Measurements from ENCODE around the gene DISP3.

DISP3 gene

DNA sequence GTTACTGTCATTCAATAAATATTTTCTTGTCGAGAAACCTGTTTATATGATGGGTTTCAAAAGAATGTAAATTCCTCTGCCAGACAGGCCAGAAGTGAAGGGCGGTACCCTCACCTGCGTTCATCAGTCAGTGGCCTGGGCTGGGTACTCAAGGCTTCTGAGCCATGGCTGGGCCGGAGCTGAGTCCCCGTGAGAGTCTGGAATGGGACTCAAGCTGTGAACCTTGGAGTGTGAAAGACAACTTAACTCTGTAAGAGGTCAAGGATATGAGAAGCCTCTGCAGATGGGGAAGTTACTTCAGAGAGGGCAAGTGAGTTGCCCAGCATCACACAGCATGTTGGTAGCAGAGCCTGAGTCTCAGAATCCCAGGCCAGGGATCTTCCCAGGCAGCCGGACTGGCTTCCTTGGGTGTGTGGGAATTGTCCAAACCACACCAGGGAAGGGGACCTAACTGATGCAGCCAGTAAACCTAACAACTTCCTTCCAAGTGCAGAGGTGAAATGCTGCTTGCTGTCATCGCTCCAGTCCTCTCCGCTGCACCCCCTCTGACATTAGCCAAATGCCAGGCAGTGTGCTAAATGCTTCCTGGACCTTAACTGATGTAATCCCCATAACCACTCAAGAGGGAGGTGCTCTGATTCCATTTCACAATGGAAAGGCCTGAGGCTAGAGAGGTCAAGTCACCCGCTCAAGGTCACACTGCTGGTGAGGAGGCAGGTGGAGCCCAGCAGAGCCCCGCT, 4.8 kb downstream of the DISP3 start:
- TF ChIP-seq, protein P1, sequence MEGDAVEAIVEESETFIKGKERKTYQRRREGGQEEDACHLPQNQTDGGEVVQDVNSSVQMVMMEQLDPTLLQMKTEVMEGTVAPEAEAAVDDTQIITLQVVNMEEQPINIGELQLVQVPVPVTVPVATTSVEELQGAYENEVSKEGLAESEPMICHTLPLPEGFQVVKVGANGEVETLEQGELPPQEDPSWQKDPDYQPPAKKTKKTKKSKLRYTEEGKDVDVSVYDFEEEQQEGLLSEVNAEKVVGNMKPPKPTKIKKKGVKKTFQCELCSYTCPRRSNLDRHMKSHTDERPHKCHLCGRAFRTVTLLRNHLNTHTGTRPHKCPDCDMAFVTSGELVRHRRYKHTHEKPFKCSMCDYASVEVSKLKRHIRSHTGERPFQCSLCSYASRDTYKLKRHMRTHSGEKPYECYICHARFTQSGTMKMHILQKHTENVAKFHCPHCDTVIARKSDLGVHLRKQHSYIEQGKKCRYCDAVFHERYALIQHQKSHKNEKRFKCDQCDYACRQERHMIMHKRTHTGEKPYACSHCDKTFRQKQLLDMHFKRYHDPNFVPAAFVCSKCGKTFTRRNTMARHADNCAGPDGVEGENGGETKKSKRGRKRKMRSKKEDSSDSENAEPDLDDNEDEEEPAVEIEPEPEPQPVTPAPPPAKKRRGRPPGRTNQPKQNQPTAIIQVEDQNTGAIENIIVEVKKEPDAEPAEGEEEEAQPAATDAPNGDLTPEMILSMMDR (conservative IDR thresholded peaks at IDR 0.05; ENCODE audit: low read depth) = no peak
- POLR2A ChIA-PET (ENCODE audit: low non-redundant PET) = no interaction called here
- DNase-seq (ENCODE audit: low spot score) = no peak
- no peak overlapping the region for H3K27ac ChIP-seq
- CTCF ChIA-PET = no interaction called here

GRCh38 chr1:11484321-11484655, 5.3 kb downstream of the DISP3 start:
- CTCF ChIA-PET = no interaction called here
- POLR2A ChIA-PET (ENCODE audit: low non-redundant PET) = no interaction called here
- TF ChIP-seq, protein P1 (conservative IDR thresholded peaks at IDR 0.05; ENCODE audit: low read depth) = no peak

DNA sequence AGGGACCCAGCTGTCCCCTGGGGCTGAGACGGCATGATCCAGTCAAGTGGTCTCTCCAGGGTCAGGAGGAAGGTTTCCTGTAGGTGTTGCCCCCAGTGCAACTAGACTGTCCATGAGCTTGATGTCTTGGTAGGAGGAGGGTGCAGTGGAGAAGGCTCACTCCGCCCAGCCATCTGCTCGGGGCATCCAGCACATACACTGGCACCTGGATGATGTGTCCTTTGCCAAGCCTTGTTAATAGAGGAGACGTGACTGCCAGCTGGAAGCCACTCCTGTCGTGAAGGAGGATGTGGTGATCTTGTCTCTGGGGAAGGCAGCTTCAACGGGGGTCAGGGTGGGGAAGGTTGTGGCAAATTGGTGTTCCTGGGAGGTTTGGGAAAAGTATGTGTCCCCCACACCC, 6.2 kb downstream of the DISP3 start:
- H3K27ac ChIP-seq = no peak overlapping the region
- ChIA-PET CTCF (interaction anchor here (0.5 kb wide), 1 partner anchor 96 kb away, joined by 3 read pairs; no protein-coding TSS in a partner anchor), POLR2A (ENCODE audit: low non-redundant PET) (no interaction called here)
- TF ChIP-seq, protein P1 (conservative IDR thresholded peaks at IDR 0.05; ENCODE audit: low read depth) = no peak
- DNase-seq (ENCODE audit: low spot score) = no peak

More at GRCh38 chr1:11484321-11484655, 5.3 kb downstream of the DISP3 start:
- no peak overlapping the region for H3K27ac ChIP-seq
- DNase-seq (ENCODE audit: low spot score) = no peak

GRCh38 chr1:11486231-11487009, 7.5 kb downstream of the DISP3 start:
- TF ChIP-seq, protein P1 (conservative IDR thresholded peaks at IDR 0.05; ENCODE audit: low read depth) = no peak
- DNase-seq (ENCODE audit: low spot score) = no peak
- no peak overlapping the region for H3K27ac ChIP-seq
- CTCF ChIA-PET = interaction anchor here (1.2 kb wide), 1 partner anchor 234 kb away, joined by 3 read pairs; no protein-coding TSS in a partner anchor
- POLR2A ChIA-PET (ENCODE audit: low non-redundant PET) = no interaction called here

DNA sequence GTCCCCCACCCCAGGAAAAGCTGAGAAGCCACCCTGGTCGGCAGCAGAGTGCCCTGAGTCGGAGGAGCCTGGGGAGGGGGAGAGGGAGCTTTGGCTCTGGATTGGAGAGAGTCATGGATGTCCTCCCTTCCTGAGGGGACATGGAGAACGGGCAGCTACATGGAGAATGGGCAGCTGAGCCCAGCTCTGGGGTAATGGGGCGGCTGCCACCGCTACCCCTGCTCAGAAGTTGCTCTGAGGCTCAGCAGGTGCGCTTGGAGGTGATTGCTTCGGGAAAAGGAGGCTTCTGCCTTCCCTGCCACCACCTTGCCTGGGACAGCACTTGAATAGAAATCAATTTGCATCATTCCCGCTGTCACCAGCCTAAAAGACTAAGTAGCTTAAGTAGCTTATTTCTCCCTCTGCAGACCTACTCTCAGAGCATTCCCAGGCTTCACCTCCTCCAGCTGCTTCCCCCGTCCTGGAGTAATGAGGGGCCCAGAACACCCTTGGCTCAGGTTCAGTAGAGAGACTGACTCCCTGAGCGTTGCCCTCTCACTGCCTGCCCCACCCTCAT, 8.3 kb downstream of the DISP3 start:
- CTCF ChIA-PET = interaction anchor here (0.5 to 1.2 kb wide), 3 partner anchors 27 to 233 kb away, joined by 3 read pairs; no protein-coding TSS in a partner anchor
- POLR2A ChIA-PET (ENCODE audit: low non-redundant PET) = no interaction called here
- H3K27ac ChIP-seq = no peak overlapping the region
- no peak for DNase-seq (ENCODE audit: low spot score)
- TF ChIP-seq, protein P1 (conservative IDR thresholded peaks at IDR 0.05; ENCODE audit: low read depth) = no peak

DNA sequence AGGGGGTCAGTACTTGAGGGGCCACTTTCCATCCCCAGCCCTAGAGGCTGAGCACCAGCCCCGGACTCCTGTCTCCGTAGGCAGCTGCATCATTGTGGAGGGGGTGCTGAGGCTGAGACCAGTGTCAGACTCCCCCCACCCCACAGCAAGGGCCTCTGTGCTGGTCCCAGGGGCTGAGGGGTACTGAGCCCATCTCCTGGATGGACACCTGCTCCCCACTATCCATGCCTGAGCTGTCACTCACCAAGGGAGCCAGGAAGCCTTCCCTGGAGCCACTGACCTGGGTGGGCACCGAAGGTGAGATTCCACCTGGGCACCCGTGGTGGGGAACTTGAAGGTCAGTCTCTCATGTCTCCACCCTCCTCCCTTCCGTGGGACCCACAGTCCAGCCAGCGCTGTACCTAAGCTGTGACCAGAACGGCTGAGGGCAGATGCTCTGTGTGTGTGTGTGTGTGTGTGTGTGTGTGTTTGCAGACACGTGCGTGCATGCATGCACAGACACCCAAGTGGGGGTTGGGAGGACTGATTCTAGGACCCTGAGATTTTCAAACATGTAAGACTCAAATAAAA, 9.3 kb downstream of the DISP3 start:
- no peak for DNase-seq (ENCODE audit: low spot score)
- CTCF ChIA-PET = no interaction called here
- H3K27ac ChIP-seq = no peak overlapping the region
- TF ChIP-seq, protein P1 (conservative IDR thresholded peaks at IDR 0.05; ENCODE audit: low read depth) = no peak
- POLR2A ChIA-PET (ENCODE audit: low non-redundant PET) = no interaction called here
